NOMO-1 (cell line): Measurements from ENCODE around the gene GLG1.
"Not testable (repeated sequence)": the region's sequence is repeated elsewhere in the genome, so short reads cannot be mapped to it uniquely, and the experiment has no call there.

Experiments used
- DNase-seq, 2 experiments: peaks; one replicate each; lab custom pipeline; 2025; ENCODE audit not compliant: unreplicated experiment in 2 of 2; lab: John Stamatoyannopoulos, UW

The GLG1 gene

GRCh38 chr16:74450967-74451760 is 155.8 kb downstream of the GLG1 start:
- DNase-seq, result no peak

- DNase-seq, result no peak
These were observed 156.7 kb downstream of the GLG1 start for GRCh38 chr16:74450236-74450635.

GRCh38 chr16:74449470-74449869 is 157.4 kb downstream of the GLG1 start:
- no peak for DNase-seq

GRCh38 chr16:74448990-74449389 is 157.9 kb downstream of the GLG1 start:
- DNase-seq, result no peak

- no peak for DNase-seq
These were observed 159.3 kb downstream of the GLG1 start for GRCh38 chr16:74447578-74447977.

- no peak for DNase-seq
These were observed 160.0 kb downstream of the GLG1 start for GRCh38 chr16:74446866-74447265.

- not testable (repeated sequence) for DNase-seq
These were observed 163.1 kb downstream of the GLG1 start for GRCh38 chr16:74443624-74444346.

GRCh38 chr16:74439685-74440084 is 167.2 kb downstream of the GLG1 start:
- no peak for DNase-seq

GRCh38 chr16:74438492-74438979 is 168.4 kb downstream of the GLG1 start:
- DNase-seq, result no peak

GRCh38 chr16:74431516-74431915 is 175.4 kb downstream of the GLG1 start:
- DNase-seq, result no peak

GRCh38 chr16:74430036-74430712 is 176.7 kb downstream of the GLG1 start:
- DNase-seq, result peak in 1 of 2 experiments; percentile 42

- not testable (repeated sequence) for DNase-seq
These were observed 178.4 kb downstream of the GLG1 start for GRCh38 chr16:74428493-74428892.

GRCh38 chr16:74425751-74426150 is 181.2 kb downstream of the GLG1 start:
- DNase-seq, result not testable (repeated sequence)

GRCh38 chr16:74423721-74424120 is 183.2 kb downstream of the GLG1 start:
- not testable (repeated sequence) for DNase-seq

- DNase-seq, result not testable (repeated sequence)
These were observed 184.8 kb downstream of the GLG1 start for GRCh38 chr16:74422086-74422485.

GRCh38 chr16:74421482-74421785 is 185.5 kb downstream of the GLG1 start:
- DNase-seq, result not testable (repeated sequence)

- DNase-seq, result not testable (repeated sequence)
These were observed 186.1 kb downstream of the GLG1 start, which contains the start of gene CLEC18B for GRCh38 chr16:74420612-74421481. Gene CLEC18B, minus strand, starts transcription at chr16:74421478. Its CDS starts 208 bp downstream, at chr16:74421270.

GRCh38 chr16:74419811-74420210 is 187.1 kb downstream of the GLG1 start:
- not testable (repeated sequence) for DNase-seq

GRCh38 chr16:74417897-74418296 is 189.0 kb downstream of the GLG1 start:
- DNase-seq, result not testable (repeated sequence)

- DNase-seq, result not testable (repeated sequence)
These were observed 193.0 kb downstream of the GLG1 start for GRCh38 chr16:74413920-74414319.
